Measurements from ENCODE around the gene MLEC.

- TF ChIP-seq CTCF (IDR thresholded peaks at IDR 0.05; ENCODE audit: poor library complexity) (no peak), EZH2 (IDR thresholded peaks at IDR 0.05; ENCODE audit: borderline replicate concordance) (no peak)
Observed at GRCh38 chr12:120668091-120668867, 18.7 kb upstream of the MLEC start.
